GM21529 (cell line): ENCODE data around the gene GNA12.

Source experiments
- ATAC-seq: cut with Tn5 transposase; IDR thresholded peaks from one replicate; pipeline ENCODE4 v1.9.1; 2021; ENCODE audit not compliant: unreplicated experiment

GNA12 gene

GRCh38 chr7:2717293-2718261 lies 126.5 kb downstream of the GNA12 start:
- ATAC-seq: no peak

GRCh38 chr7:2716906-2717292 lies 127.2 kb downstream of the GNA12 start:
- ATAC-seq: no peak

GRCh38 chr7:2716488-2716887 lies 127.6 kb downstream of the GNA12 start:
- ATAC-seq: no peak

GRCh38 chr7:2715341-2716231 lies 128.5 kb downstream of the GNA12 start:
- ATAC-seq: no peak

GRCh38 chr7:2714636-2715035 lies 129.5 kb downstream of the GNA12 start:
- no peak for ATAC-seq

- ATAC-seq: no peak
Observed at GRCh38 chr7:2713978-2714377, 130.1 kb downstream of the GNA12 start.

GRCh38 chr7:2713370-2713769 lies 130.7 kb downstream of the GNA12 start:
- ATAC-seq: no peak

GRCh38 chr7:2711895-2712675 lies 132.0 kb downstream of the GNA12 start:
- ATAC-seq: no peak

GRCh38 chr7:2710901-2711551 lies 133.1 kb downstream of the GNA12 start:
- ATAC-seq: peak; percentile 35

GRCh38 chr7:2710286-2710655 lies 133.8 kb downstream of the GNA12 start:
- ATAC-seq: peak; percentile 59

- ATAC-seq: peak; percentile 80
Observed at GRCh38 chr7:2709553-2710285, 134.4 kb downstream of the GNA12 start.

- no peak for ATAC-seq
Observed at GRCh38 chr7:2708547-2709310, 135.4 kb downstream of the GNA12 start.

- no peak for ATAC-seq
Observed at GRCh38 chr7:2708041-2708440, 136.1 kb downstream of the GNA12 start.

GRCh38 chr7:2707481-2707880 lies 136.6 kb downstream of the GNA12 start:
- ATAC-seq: no peak

GRCh38 chr7:2706685-2707126 lies 137.4 kb downstream of the GNA12 start:
- ATAC-seq: no peak

GRCh38 chr7:2705371-2706096 lies 138.6 kb downstream of the GNA12 start:
- ATAC-seq: no peak

GRCh38 chr7:2702594-2702957 lies 141.5 kb downstream of the GNA12 start:
- no peak for ATAC-seq

GRCh38 chr7:2701832-2702593 lies 142.1 kb downstream of the GNA12 start:
- ATAC-seq: no peak
